Stomach smooth muscle (tissue), 2 donors: ENCODE data around the gene HAUS2.

Experiments
- H3K27ac ChIP-seq: one replicate; pipeline ENCODE4 v1.7.0; 2013; ENCODE audit warnings: mild to moderate bottlenecking, low read length, inconsistent platforms
- H3K27me3 ChIP-seq, 2 donors: one replicate each; pipeline ENCODE4 v1.7.0; 2013; ENCODE audit warnings: low read length in 2 of 2; ENCODE audit not compliant: insufficient read depth in 2 of 2, control insufficient read depth in 1 of 2
- H3K36me3 ChIP-seq, 2 donors: one replicate each; pipeline ENCODE4 v1.7.0; 2013; ENCODE audit warnings: low read length in 2 of 2; ENCODE audit not compliant: control insufficient read depth in 2 of 2, insufficient read depth in 2 of 2
- H3K4me1 ChIP-seq: one replicate; pipeline ENCODE4 v1.7.0; 2013; ENCODE audit warnings: low read length; ENCODE audit not compliant: control insufficient read depth, insufficient read depth
- H3K4me3 ChIP-seq, 2 donors: one replicate each; pipeline ENCODE4 v1.7.0; 2013; ENCODE audit warnings: low read length in 2 of 2
- H3K9ac ChIP-seq, 2 donors: one replicate each; pipeline ENCODE4 v1.7.0; 2013; ENCODE audit warnings: low read length in 2 of 2, mild to moderate bottlenecking in 1 of 2
- H3K9me3 ChIP-seq, 2 donors: one replicate each; pipeline ENCODE4 v1.7.0; 2013; ENCODE audit warnings: low read length in 2 of 2; ENCODE audit not compliant: control insufficient read depth in 2 of 2
- donor health status: healthy.
- donor health status: Pancreatic carcinoma.

Gene HAUS2

GRCh38 chr15:42576040-42576594, 27.5 kb downstream of the HAUS2 start:
- Histone ChIP-seq H3K9me3 (no peaks in the 10 kb centered on the region), H3K27ac (peak overlapping the region; percentile 80), H3K36me3 (no peaks in the 10 kb centered on the region), H3K27me3 (no peaks in the 10 kb centered on the region), H3K9ac (peak overlapping the region; percentile 76 to 85), H3K4me1 (peaks cover 26% of the 10 kb centered on the region), H3K4me3 (peak overlapping the region; percentile 76 to 92)

- Histone ChIP-seq H3K9me3 (no peaks in the 10 kb centered on the region), H3K27ac (peak overlapping the region; percentile 80), H3K4me1 (peaks cover 32% of the 10 kb centered on the region), H3K27me3 (no peaks in the 10 kb centered on the region), H3K36me3 (no peaks in the 10 kb centered on the region), H3K9ac (peak overlapping the region; percentile 76 to 85), H3K4me3 (peak overlapping the region; percentile 76 to 92)
Observed at GRCh38 chr15:42576776-42577175, 28.1 kb downstream of the HAUS2 start.

- no peaks in the 10 kb centered on the region for H3K36me3 ChIP-seq
- no peaks in the 10 kb centered on the region for H3K9me3 ChIP-seq
- H3K4me1 ChIP-seq, result peaks cover 40% of the 10 kb centered on the region
- H3K4me3 ChIP-seq, result peak overlapping the region in 1 of 2 donors; percentile 59
- H3K27me3 ChIP-seq, result no peaks in the 10 kb centered on the region
- peak overlapping the region; percentile 42 for H3K27ac ChIP-seq
- H3K9ac ChIP-seq, result peak overlapping the region in 1 of 2 donors; percentile 13
Observed at GRCh38 chr15:42577514-42578031, 28.9 kb downstream of the HAUS2 start.

- peaks cover 45% of the 10 kb centered on the region for H3K4me1 ChIP-seq
- no peak overlapping the region for H3K4me3 ChIP-seq
- no peaks in the 10 kb centered on the region for H3K36me3 ChIP-seq
- H3K9me3 ChIP-seq, result no peaks in the 10 kb centered on the region
- no peak overlapping the region for H3K27ac ChIP-seq
- no peak overlapping the region for H3K9ac ChIP-seq
- H3K27me3 ChIP-seq, result no peaks in the 10 kb centered on the region
Observed at GRCh38 chr15:42578984-42579537, 30.4 kb downstream of the HAUS2 start.

GRCh38 chr15:42581272-42581730, 32.7 kb downstream of the HAUS2 start:
- Histone ChIP-seq H3K4me1 (peaks cover 41% of the 10 kb centered on the region), H3K9ac (peak overlapping the region; percentile 65 to 73), H3K4me3 (peak overlapping the region; percentile 52 to 76), H3K36me3 (peaks cover 5 to 6% of the 10 kb centered on the region in 2 donors), H3K27ac (peak overlapping the region; percentile 95), H3K9me3 (no peaks in the 10 kb centered on the region), H3K27me3 (no peaks in the 10 kb centered on the region)

DNA sequence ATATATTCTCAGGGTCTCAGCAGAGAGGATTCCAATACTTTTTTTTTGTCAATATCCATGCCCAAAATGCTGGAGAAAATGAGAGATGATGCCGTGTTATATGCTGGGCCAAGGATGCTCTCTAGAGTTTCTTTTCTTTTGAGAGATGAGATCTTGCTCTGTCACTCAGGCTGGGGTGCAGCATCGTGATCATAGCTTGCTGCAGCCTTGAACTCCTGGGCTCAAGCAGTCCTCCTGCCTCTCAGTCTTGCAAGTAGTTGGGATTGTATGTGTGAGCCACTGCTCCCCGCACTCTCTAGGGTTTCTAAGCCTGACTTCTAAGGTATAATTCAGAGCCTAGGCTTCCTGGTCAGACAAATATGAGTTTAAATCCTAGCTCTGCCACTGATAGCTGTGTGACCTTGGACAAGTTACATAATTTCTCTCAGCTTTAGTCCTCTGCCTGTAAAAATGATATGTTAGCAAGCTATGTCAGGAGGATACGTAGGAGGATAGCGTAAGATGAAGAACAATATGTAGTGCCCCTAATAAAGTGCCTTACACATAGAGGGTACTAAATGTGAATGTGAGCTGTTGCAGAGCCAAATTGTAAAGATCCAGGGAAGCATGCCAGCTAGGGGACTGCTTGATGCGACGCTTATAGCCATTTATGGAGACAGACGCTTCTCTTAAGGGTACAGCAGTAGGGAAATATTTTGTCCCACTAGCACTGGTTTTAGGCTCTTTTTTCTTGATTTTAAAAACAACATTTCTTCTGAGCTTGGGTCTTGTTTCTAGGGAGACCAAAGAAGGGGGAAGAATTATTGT, 34.1 kb downstream of the HAUS2 start:
- H3K27me3 ChIP-seq, result no peaks in the 10 kb centered on the region
- H3K4me1 ChIP-seq, result peaks cover 32% of the 10 kb centered on the region
- peaks cover 8 to 9% of the 10 kb centered on the region in 2 donors for H3K36me3 ChIP-seq
- H3K9me3 ChIP-seq, result no peaks in the 10 kb centered on the region
- H3K27ac ChIP-seq, result peak overlapping the region; percentile 95
- H3K9ac ChIP-seq, result peak overlapping the region; percentile 73 to 80
- peak overlapping the region; percentile 67 to 77 for H3K4me3 ChIP-seq

DNA sequence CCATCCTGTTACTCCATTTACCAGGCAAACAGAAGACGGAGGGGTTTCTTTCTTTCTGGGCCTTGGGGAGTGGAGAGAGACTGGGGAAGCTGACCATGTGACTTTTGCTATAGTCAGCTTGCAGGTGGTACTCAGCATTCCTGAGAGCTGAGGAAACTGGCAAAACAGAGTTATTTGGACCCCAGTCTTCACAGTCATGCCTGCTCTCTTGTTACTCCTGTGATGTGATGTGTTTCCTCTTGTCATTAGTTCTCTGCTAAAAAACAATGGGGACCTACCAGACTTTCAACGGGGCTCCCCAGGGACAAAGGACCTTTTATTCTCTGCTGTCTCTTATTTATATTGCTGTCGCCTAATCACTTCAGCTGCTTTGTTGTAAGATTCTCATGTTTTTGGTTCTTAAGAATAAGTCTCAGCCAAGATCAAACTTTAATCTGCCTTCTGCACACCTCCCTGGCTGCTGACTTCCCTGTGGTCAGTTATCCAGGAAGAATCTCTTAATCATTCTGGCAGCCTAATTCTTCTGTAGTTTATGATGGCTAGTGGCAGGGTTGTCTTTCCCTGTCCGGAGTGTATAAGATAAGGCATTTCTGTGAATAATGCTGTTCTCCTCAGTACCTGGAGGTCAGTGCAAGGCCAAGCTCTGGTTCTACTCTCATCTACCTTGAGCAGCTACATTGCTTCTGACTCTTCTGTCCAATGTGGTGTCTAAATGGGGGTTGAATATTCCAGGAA, 35.6 kb downstream of the HAUS2 start:
- no peaks in the 10 kb centered on the region for H3K9me3 ChIP-seq
- H3K9ac ChIP-seq, result peak overlapping the region; percentile 73 to 80
- peaks cover 8 to 10% of the 10 kb centered on the region in 2 donors for H3K36me3 ChIP-seq
- H3K27me3 ChIP-seq, result no peaks in the 10 kb centered on the region
- peak overlapping the region; percentile 67 to 77 for H3K4me3 ChIP-seq
- H3K4me1 ChIP-seq, result peaks cover 34% of the 10 kb centered on the region
- peak overlapping the region; percentile 95 for H3K27ac ChIP-seq

DNA sequence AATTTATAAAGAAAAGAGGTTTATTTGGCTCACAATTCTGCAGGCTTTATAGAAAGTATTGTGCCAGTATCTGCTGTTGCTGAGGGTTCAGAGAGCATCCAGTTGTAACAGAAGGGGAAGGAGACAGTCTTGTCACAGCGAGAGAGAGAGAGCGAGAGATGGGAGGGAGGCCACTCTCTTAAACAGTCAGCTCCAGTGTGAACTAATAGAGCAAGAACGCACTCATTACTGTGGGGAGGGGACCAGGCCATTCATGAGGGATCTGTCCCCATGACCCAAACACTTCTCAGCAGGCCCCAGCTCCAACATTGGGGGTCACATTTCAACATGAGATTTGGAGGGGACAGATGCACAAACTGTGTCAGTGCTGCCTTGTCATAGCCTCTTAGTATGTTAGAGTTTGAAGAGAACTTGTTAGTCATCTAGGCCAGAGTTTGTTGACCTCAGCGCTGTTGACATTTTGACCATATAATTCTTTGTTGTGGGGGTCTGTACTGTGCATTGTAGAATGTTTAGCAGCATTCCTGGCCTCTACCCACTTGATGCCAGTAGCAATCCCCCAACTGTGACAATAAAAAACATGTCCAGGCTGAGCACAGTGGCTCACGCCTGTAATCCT, 42.1 kb downstream of the HAUS2 start:
- peaks cover 25% of the 10 kb centered on the region for H3K4me1 ChIP-seq
- peak overlapping the region; percentile 31 for H3K27ac ChIP-seq
- H3K4me3 ChIP-seq, result no peak overlapping the region
- H3K36me3 ChIP-seq, result peaks cover 15% of the 10 kb centered on the region in 2 donors
- no peaks in the 10 kb centered on the region for H3K27me3 ChIP-seq
- H3K9ac ChIP-seq, result no peak overlapping the region
- H3K9me3 ChIP-seq, result no peaks in the 10 kb centered on the region

DNA sequence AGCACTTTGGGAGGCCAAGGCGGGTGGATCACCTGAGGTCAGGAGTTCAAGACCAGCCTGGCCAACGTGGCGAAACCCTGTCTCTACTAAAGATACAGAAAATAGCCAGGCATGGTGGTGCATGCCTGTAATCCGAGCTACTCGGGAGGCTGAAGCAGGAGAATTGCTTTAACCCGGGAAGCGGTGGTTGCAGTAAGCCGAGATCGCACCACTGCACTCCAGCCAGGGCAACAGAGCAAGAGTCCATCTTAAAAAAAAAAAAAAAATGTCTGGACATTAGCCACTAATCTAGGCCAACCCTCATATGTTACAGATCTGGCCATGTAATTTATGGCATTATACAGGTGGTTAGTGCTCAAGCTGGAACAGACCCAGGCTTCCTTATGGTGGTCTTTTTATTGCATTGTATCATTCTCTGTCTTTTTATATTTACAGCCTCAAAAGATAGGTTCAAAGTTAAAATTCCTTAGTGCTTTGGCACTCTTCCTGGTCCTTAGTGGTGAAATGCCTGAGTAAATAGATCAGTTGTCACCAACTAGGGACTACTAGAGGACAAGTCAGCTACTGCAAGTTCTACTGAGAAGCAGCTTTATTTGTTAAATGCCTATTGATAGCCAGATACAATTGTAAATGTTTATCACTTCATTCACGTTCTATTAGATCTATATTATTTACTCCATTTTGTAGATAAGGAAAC, 42.7 kb downstream of the HAUS2 start:
- Histone ChIP-seq H3K4me3 (no peak overlapping the region), H3K27ac (no peak overlapping the region), H3K4me1 (peaks cover 29% of the 10 kb centered on the region)

More for the DNA sequence above, 42.7 kb downstream of the HAUS2 start:
- H3K9ac ChIP-seq, result no peak overlapping the region
- H3K27me3 ChIP-seq, result no peaks in the 10 kb centered on the region
- no peaks in the 10 kb centered on the region for H3K9me3 ChIP-seq
- peaks cover 8 to 9% of the 10 kb centered on the region in 2 donors for H3K36me3 ChIP-seq
